HL-60 (cell line): ENCODE results near the gene ZNF814.
"Not testable (repeated sequence)": the region's sequence is repeated elsewhere in the genome, so short reads cannot be mapped to it uniquely, and the experiment has no call there.

ENCODE experiments used
- DNase-seq, 2 experiments: peaks; one replicate each; pipeline ENCODE4 v3.0.0-alpha.2; 2010 to 2020; ENCODE audit warnings: low read depth in 1 of 2, low spot score in 1 of 2
- H3K27ac ChIP-seq: fragments of 250-450 bp; sonication (Bioruptor Pico); replicated peaks from 2 replicates; pipeline ENCODE4 v1.5.1; 2020; ENCODE audit warnings: mild to moderate bottlenecking, moderate library complexity
- H3K27me3 ChIP-seq: fragments of 250-450 bp; sonication (Bioruptor Pico); 2 replicates; pipeline ENCODE4 v1.5.1; 2021; ENCODE audit warnings: mild to moderate bottlenecking, moderate library complexity; ENCODE audit not compliant: insufficient read depth, poor library complexity, severe bottlenecking
- H3K4me3 ChIP-seq: replicated peaks from 2 replicates; pipeline ENCODE4 v1.5.1; 2011; ENCODE audit warnings: mild to moderate bottlenecking, control low read depth, low read length; ENCODE audit not compliant: insufficient read depth
- GABPA ChIP-seq: IDR thresholded peaks from 2 replicates; pipeline ENCODE4 v1.6.1; 2012; ENCODE audit warnings: low read depth
- POLR2AphosphoS5 ChIP-seq: IDR thresholded peaks from 2 replicates; pipeline ENCODE4 v1.6.1; 2012; ENCODE audit warnings: low read depth
- SPI1 ChIP-seq: IDR thresholded peaks from 2 replicates; pipeline ENCODE4 v1.6.1; 2012; ENCODE audit warnings: low read depth, mild to moderate bottlenecking, borderline replicate concordance
- TF ChIP-seq, protein P1 (sequence below): IDR thresholded peaks from 2 replicates; pipeline ENCODE4 v1.6.1; 2012; ENCODE audit warnings: low read depth; ENCODE audit not compliant: insufficient replicate concordance
- TF ChIP-seq, protein P2 (sequence below): IDR thresholded peaks from one replicate; pipeline ENCODE4 v1.5.1; 2011; ENCODE audit warnings: low read length, control low read depth, inconsistent platforms; ENCODE audit not compliant: insufficient read depth

Gene ZNF814

GRCh38 chr19:57870225-57870624, 18.6 kb downstream of the ZNF814 start:
- no peak for DNase-seq
- TF ChIP-seq, protein P1, sequence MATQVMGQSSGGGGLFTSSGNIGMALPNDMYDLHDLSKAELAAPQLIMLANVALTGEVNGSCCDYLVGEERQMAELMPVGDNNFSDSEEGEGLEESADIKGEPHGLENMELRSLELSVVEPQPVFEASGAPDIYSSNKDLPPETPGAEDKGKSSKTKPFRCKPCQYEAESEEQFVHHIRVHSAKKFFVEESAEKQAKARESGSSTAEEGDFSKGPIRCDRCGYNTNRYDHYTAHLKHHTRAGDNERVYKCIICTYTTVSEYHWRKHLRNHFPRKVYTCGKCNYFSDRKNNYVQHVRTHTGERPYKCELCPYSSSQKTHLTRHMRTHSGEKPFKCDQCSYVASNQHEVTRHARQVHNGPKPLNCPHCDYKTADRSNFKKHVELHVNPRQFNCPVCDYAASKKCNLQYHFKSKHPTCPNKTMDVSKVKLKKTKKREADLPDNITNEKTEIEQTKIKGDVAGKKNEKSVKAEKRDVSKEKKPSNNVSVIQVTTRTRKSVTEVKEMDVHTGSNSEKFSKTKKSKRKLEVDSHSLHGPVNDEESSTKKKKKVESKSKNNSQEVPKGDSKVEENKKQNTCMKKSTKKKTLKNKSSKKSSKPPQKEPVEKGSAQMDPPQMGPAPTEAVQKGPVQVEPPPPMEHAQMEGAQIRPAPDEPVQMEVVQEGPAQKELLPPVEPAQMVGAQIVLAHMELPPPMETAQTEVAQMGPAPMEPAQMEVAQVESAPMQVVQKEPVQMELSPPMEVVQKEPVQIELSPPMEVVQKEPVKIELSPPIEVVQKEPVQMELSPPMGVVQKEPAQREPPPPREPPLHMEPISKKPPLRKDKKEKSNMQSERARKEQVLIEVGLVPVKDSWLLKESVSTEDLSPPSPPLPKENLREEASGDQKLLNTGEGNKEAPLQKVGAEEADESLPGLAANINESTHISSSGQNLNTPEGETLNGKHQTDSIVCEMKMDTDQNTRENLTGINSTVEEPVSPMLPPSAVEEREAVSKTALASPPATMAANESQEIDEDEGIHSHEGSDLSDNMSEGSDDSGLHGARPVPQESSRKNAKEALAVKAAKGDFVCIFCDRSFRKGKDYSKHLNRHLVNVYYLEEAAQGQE: no peak
- TF ChIP-seq POLR2AphosphoS5 (no peak), GABPA (no peak), SPI1 (no peak)
- TF ChIP-seq, protein P2, sequence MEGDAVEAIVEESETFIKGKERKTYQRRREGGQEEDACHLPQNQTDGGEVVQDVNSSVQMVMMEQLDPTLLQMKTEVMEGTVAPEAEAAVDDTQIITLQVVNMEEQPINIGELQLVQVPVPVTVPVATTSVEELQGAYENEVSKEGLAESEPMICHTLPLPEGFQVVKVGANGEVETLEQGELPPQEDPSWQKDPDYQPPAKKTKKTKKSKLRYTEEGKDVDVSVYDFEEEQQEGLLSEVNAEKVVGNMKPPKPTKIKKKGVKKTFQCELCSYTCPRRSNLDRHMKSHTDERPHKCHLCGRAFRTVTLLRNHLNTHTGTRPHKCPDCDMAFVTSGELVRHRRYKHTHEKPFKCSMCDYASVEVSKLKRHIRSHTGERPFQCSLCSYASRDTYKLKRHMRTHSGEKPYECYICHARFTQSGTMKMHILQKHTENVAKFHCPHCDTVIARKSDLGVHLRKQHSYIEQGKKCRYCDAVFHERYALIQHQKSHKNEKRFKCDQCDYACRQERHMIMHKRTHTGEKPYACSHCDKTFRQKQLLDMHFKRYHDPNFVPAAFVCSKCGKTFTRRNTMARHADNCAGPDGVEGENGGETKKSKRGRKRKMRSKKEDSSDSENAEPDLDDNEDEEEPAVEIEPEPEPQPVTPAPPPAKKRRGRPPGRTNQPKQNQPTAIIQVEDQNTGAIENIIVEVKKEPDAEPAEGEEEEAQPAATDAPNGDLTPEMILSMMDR: no peak
- no peaks in the 10 kb centered on the region for H3K27me3 ChIP-seq
- H3K4me3 ChIP-seq: no peak overlapping the region
- H3K27ac ChIP-seq: no peak overlapping the region

DNA sequence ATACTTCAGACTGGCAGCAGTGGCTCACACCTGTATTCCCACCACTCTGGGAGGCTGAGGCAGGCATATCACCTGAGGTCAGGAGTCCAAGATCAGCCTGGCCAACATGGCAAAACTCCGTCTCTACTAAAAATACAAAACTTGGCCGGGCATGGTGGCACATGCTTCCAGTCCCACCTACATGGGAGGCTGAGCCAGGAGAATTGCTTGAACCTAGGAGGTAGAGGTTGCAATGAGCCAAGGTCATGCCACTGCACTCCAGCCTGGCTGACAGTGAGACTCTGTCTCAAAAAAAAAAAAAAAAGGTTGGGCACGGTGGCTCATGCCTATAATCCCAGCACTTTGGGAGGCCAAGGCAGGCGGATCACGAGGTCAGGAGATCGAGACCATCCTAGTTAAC, 19.2 kb downstream of the ZNF814 start:
- H3K4me3 ChIP-seq, H3K27me3 ChIP-seq, DNase-seq, H3K27ac ChIP-seq: not testable (repeated sequence)

DNA sequence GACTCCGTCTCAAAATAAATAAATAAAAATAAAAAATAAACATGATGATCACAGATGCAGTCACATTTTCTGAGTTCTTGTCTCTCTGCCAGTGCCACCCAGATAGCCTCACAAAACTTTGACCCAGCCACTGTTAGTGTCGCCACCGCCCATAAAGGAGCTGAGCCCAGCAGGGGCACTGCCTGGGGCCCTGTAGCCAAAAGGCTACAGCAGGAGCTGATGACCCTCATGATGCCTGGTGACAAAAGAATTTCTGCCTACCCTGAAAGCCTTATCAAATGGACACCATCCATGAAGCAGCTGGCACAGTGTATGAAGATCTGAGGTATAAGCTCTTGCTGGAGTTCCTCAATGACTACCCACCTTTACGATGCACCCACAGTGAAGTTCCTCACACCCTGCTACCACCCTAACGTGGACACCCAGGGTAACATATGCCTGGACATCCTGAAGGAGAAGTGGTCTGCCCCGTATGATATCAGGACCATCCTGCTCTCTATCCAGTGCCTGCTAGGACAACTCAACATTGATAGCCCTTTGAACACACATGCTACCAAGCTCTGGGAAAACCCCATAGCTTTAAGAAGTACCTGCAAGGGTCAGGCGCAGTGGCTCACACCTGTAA, 20.9 kb downstream of the ZNF814 start:
- TF ChIP-seq, protein P2: no peak
- peak; percentile 52; the same call in 1 of the 2 replicates for TF ChIP-seq POLR2AphosphoS5
- Histone ChIP-seq H3K27me3 (no peaks in the 10 kb centered on the region), H3K27ac (no peak overlapping the region), H3K4me3 (no peak overlapping the region)
- DNase-seq: no peak

DNA sequence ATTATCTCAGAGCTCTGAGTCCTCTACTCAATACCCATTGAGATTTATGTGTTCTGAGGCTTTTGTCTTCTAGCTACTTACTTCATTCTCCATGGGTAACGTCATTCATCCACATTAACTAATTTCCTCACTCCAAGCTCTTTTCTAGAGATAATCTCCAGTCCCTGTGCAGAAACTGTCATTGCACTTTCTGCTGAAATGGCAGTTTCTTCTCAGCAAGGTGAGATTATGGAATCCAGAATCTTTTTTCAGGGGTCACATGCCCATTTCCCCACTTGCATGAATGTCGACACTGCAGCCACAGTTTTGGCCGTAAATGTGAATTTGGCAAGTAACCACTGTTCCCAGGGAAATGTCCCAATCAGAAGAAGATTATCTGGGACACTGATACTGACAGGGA, 26.5 kb downstream of the ZNF814 start:
- DNase-seq, H3K27me3 ChIP-seq, H3K4me3 ChIP-seq, H3K27ac ChIP-seq: not testable (repeated sequence)

DNA sequence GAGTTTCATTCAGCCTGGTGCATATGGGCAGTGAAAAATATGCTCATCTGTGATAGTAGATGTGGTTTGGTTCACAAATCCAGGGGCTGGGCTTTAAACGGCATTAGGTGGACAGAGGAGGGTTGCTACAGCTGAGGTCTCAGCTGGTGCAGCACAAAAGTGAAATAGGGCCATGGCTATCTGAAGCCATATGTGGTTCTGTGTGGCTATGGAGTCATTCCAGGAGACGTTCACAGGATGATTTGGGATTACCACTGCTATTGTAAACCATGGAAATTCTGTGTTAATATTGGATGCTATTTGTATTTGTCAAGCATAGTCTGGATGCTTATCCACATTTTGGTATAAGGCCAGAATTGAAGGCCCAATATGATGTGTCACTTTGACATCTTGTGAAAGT, 34.7 kb downstream of the ZNF814 start:
- H3K4me3 ChIP-seq, DNase-seq, H3K27me3 ChIP-seq, H3K27ac ChIP-seq: not testable (repeated sequence)

DNA sequence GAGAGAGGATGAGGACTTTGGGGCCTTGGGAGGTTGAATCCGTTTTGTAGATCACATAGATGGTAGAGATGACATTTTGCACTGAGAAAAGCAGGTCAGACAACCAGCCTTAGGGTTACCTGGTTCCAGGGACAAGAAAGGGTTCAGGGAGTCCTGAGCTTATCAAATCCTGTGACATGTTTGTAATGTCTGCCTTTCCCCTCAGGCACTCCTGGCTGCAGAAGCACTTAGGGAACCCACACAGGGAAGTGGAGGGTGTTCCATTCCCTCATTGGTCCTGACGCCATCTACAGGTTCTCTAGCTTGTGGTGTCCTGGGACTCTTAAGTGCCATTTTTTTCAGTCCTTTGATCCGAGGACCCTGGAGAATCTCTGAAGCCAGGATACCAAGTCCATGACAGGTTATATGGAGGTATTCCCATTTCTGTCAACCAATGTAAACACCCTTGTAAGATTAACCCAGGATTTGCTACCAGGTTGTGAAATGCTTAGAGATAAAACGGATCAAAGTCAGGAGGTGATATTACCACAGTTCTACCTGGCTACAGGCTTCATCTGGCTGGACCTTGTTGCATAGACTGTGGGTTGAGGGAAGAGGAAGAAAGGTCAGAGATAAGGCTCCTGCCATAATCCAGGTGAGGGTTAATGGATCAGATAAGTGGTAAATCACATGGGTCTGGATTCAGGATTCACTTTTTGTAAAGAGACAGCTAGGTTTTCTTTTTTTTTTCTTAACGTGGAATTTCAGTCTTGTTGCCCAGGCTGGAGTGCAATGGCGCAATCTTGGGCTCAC, 36.8 kb downstream of the ZNF814 start:
- H3K27ac ChIP-seq, H3K27me3 ChIP-seq, DNase-seq, H3K4me3 ChIP-seq: not testable (repeated sequence)
